ENCODE data around the gene DGCR8.

GRCh38 chr22:20055654-20056053, 24.4 kb upstream of the DGCR8 start:
- TF ChIP-seq POLR2AphosphoS5 (IDR thresholded peaks at IDR 0.05; ENCODE audit: borderline replicate concordance, low read depth, low read length): no peak
- TF ChIP-seq EZH2 (IDR thresholded peaks at IDR 0.05): no peak
- no peak for TF ChIP-seq FOXP2 (optimal IDR thresholded peaks at IDR 0.05; ENCODE audit: control extremely low read depth, extremely low read length, insufficient read depth)
